Mucosa of rectum (tissue), 2 donors: ENCODE results near the gene INSL3.

ENCODE experiments used
- H3K27ac ChIP-seq, 2 donors: one replicate each; pipeline ENCODE4 v1.7.0; 2013; ENCODE audit warnings: inconsistent platforms in 2 of 2, low read depth in 2 of 2, low read length in 2 of 2
- H3K27me3 ChIP-seq, 2 donors: one replicate each; pipeline ENCODE4 v1.7.0; 2013; ENCODE audit warnings: low read length in 2 of 2; ENCODE audit not compliant: control insufficient read depth in 2 of 2, insufficient read depth in 2 of 2
- H3K36me3 ChIP-seq, 2 donors: one replicate each; pipeline ENCODE4 v1.7.0; 2013; ENCODE audit warnings: low read length in 2 of 2; ENCODE audit not compliant: control insufficient read depth in 2 of 2, insufficient read depth in 2 of 2
- H3K4me1 ChIP-seq, 2 donors: one replicate each; pipeline ENCODE4 v1.7.0; 2013; ENCODE audit warnings: low read length in 2 of 2, mild to moderate bottlenecking in 1 of 2; ENCODE audit not compliant: control insufficient read depth in 2 of 2, insufficient read depth in 2 of 2
- H3K4me3 ChIP-seq, 2 donors: one replicate each; pipeline ENCODE4 v1.7.0; 2013; ENCODE audit warnings: low read length in 2 of 2
- H3K9ac ChIP-seq, 2 donors: one replicate each; pipeline ENCODE4 v1.7.0; 2013; ENCODE audit warnings: low read length in 2 of 2, low read depth in 1 of 2, mild to moderate bottlenecking in 1 of 2
- H3K9me3 ChIP-seq, 2 donors: one replicate each; pipeline ENCODE4 v1.7.0; 2013; ENCODE audit warnings: low read length in 2 of 2; ENCODE audit not compliant: control insufficient read depth in 2 of 2
- donor health status: healthy.
- donor health status: Normal muscosa, but diverticular disease.

Gene INSL3

DNA sequence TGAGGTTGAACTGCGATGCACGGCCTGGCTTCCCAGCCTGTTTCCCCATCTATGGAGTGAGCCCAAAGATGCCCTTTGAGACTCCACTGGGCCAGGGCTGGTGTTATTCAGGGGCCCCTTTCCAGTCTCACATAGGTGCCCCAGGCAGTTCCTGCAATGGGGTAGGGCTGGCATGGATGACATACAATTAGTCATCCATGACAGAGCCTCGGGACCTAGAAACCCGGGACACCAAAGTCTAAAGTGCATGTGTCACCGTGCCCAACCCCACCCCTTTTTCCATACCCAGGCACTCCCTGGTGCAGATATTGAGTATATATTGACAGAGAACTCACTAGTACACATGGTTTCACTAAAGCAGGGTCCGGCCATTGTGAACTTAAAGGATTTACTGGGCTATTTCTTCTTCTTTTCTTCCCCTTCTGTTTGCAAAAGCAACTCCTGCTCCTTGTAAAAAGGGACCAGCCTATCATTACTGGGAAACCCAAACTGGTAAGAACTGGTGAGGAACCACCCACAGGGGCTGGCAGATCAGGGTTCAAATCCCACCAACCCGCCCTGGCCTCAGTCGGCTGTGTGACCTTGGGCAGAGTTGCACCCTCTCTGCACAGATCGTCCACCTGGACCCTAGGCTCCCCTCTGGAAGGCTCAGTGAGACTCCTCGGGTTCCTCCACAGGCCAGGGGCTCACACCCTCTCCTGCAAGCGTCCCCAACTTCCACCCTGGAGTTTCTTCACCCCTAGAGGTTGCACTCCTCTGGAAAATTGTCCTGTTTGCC, 23.7 kb downstream of the INSL3 start:
- peaks cover 28 to 41% of the 10 kb centered on the region in 2 donors for H3K4me1 ChIP-seq
- no peaks in the 10 kb centered on the region for H3K9me3 ChIP-seq
- H3K9ac ChIP-seq, result peak overlapping the region; percentile 91 to 94
- peak overlapping the region; percentile 61 to 65 for H3K4me3 ChIP-seq
- H3K36me3 ChIP-seq, result peaks cover 0 to 5% of the 10 kb centered on the region in 2 donors
- H3K27ac ChIP-seq, result peak overlapping the region; percentile 99 to 100
- H3K27me3 ChIP-seq, result peaks cover 5 to 6% of the 10 kb centered on the region in 2 donors

DNA sequence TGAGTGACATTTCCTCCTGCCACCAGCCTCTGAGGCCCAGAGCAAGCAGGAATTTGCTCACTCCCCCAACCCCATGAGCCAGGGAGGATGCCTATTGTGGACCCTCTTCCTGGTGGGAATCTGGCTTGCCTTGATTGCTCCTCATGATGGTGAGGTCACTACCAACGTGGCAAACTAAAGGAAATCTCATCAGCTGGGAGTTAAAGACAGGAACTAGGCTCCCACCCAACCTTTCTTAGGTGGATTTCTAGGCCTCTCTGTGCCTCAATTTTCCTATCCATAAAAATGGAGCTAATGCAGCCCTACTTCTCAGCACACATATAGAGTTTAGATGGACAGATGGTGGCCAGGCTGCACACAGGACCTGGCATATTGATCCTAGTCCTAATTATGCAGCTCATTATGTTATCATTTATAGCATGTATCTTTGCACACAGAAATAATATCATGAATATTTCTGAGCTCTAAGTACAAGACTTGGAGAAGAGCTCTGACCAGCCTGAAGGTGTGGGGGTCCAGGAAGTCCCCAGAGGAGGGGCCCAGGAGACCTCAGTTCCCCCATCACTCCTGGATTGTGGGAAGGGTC, 24.4 kb downstream of the INSL3 start:
- H3K27me3 ChIP-seq, result peaks cover 5 to 6% of the 10 kb centered on the region in 2 donors
- H3K9me3 ChIP-seq, result no peaks in the 10 kb centered on the region
- peak overlapping the region; percentile 55 to 65 for H3K4me3 ChIP-seq
- H3K9ac ChIP-seq, result peak overlapping the region; percentile 91 to 94
- peaks cover 0 to 2% of the 10 kb centered on the region in 2 donors for H3K36me3 ChIP-seq
- peak overlapping the region; percentile 99 to 100 for H3K27ac ChIP-seq
- H3K4me1 ChIP-seq, result peaks cover 28 to 41% of the 10 kb centered on the region in 2 donors

DNA sequence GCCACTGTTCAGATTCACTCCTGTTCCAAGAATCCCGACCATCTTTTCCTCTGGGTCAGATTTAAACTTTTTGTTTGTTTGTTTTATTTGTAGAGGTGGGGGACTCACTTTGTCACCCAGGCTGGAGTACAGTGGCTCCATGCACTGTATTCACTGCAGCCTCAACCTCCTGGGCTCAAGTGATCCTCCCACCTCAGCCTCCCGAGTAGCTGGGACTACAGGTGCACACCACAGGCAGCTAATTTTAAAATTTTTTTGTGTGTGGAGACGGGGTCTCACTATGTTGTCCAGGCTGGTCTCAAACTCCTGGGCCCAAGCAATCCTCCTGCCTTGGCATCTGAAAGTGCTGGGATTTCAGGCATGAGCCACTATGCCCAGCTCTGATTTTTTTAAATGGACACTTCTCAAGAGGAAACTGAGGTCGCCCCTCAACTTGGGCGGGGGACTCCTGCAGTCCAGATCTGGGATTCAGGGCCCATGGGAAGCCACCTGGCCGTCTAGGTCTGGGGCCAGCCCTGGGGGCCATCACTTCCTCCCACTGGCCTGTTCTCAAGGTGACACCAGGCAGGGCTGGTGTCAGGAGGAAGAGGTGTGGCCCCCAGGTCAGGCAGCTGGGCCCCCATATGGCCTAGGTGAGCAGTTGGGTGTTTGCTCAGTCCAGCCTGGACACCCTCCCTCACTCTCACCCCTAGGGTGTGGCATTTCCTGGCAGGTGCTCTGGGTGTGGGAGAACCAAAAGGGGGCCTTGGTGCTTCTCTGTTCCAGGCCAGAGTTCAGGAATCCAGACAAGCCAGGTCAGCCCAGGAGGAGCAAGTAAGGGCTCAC, 25.1 kb downstream of the INSL3 start:
- peak overlapping the region; percentile 99 to 100 for H3K27ac ChIP-seq
- no peaks in the 10 kb centered on the region for H3K9me3 ChIP-seq
- peak overlapping the region; percentile 91 to 94 for H3K9ac ChIP-seq
- peaks cover 0 to 2% of the 10 kb centered on the region in 2 donors for H3K36me3 ChIP-seq
- peaks cover 34 to 48% of the 10 kb centered on the region in 2 donors for H3K4me1 ChIP-seq
- peak overlapping the region; percentile 87 to 91 for H3K4me3 ChIP-seq
- peaks cover 5 to 6% of the 10 kb centered on the region in 2 donors for H3K27me3 ChIP-seq

DNA sequence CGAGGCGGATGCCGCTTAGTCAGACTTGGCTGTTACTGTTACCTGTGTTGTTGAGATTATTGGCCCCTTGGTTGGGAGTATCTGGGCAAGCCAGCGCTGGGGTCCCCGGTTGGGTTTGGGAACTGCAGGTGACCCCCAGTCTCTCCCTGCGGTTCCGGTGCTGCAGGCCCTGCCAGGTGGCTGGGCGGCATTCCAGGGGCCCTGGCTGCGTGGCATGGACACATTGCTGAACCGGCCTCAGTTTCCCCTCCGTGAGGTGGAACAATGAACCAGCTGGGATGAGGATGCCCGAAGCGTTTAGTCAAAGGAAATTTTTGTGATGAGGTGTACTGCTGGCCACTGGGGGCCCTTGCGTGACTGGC, 25.8 kb downstream of the INSL3 start:
- Histone ChIP-seq H3K27ac (peak overlapping the region; percentile 99 to 100), H3K36me3 (peaks cover 0 to 2% of the 10 kb centered on the region in 2 donors), H3K27me3 (peaks cover 5 to 6% of the 10 kb centered on the region in 2 donors), H3K9me3 (no peaks in the 10 kb centered on the region), H3K9ac (peak overlapping the region; percentile 91 to 94), H3K4me3 (peak overlapping the region; percentile 87 to 91), H3K4me1 (peaks cover 35 to 49% of the 10 kb centered on the region in 2 donors)

DNA sequence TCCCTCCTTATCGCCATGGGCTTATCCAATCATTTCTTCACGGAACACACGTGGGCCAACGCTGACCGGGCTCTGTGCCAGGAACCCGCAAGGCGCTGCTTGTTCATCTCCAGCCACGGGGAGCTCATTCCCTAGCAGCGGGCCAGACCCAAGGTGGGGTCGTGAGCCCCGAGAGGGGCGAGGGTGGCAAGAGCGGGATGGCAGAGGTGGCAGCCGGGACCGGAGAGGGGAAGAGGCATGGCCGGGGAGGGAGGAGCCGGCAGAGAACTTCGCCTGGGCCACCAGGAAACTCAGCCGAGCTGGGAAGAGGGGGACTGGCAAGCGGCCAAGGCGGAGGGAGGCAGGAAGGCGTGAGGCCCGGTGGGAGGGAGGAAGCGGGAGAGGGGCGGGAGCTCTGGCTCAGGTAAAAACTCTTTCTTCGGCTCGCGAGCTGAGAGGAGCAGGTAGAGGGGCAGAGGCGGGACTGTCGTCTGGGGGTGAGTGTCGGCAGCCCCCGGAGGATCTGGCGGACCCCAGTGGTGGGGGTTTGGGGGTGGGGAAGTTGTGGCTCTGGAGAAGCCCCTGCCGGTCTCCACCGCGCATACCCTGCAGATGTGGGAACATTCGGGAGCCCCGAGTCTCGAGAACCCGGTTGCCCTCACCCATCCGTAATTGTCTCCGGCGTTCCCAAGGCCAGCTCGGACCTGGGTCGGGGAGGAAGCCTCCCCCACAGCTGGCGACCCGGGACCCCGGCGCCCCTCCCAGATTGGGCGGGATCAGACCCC, 26.4 kb downstream of the INSL3 start, which contains the start of gene B3GNT3:
TSS of gene B3GNT3 (plus strand) at position 408 of the 764 bp plus-strand sequence. CDS start 12,670 bp downstream, outside the sequence.
- Histone ChIP-seq H3K9me3 (no peaks in the 10 kb centered on the region), H3K27me3 (peaks cover 5 to 6% of the 10 kb centered on the region in 2 donors), H3K4me3 (peak within 1 kb of the TSS; percentile 87 to 91), H3K9ac (peak within 1 kb of the TSS; percentile 91 to 94), H3K4me1 (peaks cover 36 to 50% of the 10 kb centered on the region in 2 donors), H3K27ac (peak within 1 kb of the TSS; percentile 99 to 100), H3K36me3 (peaks cover 0 to 2% of the 10 kb centered on the region in 2 donors)

DNA sequence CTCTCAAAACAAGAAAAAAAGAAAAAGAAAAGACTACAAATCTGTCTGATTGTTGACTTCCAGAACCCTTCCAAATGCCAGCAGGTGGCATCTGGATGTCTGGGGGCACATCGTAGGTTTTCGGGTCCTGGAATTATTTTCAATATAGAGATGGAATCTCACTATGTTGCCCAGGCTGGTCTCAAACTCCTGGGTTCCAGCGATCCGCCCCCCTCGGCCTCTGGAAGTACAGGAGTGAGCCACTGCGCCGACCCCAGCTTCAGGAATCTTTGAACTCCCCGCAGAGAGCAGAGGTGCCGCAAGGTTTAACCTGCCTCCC, 26.9 kb downstream of the INSL3 start:
- H3K9me3 ChIP-seq, result no peaks in the 10 kb centered on the region
- H3K36me3 ChIP-seq, result no peaks in the 10 kb centered on the region
- peak overlapping the region; percentile 91 to 94 for H3K9ac ChIP-seq
- peak overlapping the region; percentile 99 to 100 for H3K27ac ChIP-seq
- H3K4me1 ChIP-seq, result peaks cover 38 to 55% of the 10 kb centered on the region in 2 donors
- H3K4me3 ChIP-seq, result peak overlapping the region; percentile 87 to 91
- peaks cover 3 to 6% of the 10 kb centered on the region in 2 donors for H3K27me3 ChIP-seq

DNA sequence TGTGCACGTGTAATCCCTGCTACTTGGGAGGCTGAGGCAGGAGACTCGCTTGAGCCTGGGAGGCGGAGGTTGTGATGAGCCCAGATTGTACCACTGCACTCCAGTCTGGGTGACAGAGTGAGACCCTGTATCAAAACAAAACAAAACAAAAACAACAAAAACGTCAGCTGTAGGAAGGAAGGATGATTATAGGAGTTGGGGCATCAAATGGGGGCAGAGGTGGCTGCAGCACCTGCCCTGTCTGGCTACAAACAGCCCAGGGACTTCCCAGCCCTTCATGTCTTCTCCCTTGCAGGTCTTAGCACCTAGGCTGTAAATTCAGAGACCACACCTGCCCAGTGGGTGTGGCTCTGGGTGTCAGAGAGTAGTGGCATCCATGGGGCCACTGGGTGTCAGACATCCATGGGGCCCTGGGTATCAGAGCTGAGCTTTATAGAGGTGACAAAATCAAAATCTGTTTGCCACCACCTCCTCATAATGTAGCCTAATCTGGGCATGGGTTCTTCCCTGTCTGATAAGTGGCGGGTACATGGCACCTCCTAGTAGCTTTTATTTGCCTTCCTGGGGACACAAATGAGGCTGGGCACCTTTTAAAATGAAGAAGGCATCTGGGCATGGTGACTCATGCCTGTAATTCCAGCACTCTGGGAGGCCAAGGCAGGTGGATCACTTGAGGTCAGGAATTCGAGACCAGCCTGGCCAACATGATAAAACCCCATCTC, 31.1 kb downstream of the INSL3 start:
- Histone ChIP-seq H3K36me3 (peaks cover 0 to 5% of the 10 kb centered on the region in 2 donors), H3K9me3 (no peaks in the 10 kb centered on the region), H3K9ac (peak overlapping the region in 1 of 2 donors; percentile 53), H3K27ac (peak overlapping the region; percentile 74 to 84), H3K27me3 (peaks cover 0 to 6% of the 10 kb centered on the region in 2 donors), H3K4me3 (no peak overlapping the region), H3K4me1 (peaks cover 20 to 37% of the 10 kb centered on the region in 2 donors)

DNA sequence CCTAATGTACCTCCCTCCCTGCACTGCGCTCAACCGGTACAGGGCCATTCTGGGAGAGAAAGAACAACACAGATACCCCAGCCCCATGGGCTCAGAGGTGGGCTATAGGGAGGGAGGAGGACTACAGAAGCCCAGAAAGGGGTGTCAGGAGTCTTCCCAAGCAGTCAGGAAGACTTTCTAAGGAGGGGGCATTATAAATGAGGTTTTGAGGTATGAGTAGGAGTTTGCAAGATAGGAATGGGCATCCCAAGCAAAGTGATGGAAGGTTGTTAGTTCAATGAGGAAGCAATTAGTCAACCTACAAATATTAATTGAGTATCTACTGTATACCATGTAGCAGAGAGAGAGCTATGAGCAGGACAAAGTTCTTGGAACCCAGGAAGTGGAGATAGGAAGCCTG, 32.7 kb downstream of the INSL3 start:
- Histone ChIP-seq H3K4me3 (no peak overlapping the region), H3K27ac (no peak overlapping the region), H3K9me3 (no peaks in the 10 kb centered on the region), H3K36me3 (peaks cover 0 to 5% of the 10 kb centered on the region in 2 donors), H3K9ac (no peak overlapping the region), H3K27me3 (no peaks in the 10 kb centered on the region), H3K4me1 (peaks cover 13 to 27% of the 10 kb centered on the region in 2 donors)
